Measurements from ENCODE around the gene PDZD7.

PDZD7 gene

GRCh38 chr10:101018118-101018599 is 12.8 kb downstream of the PDZD7 start:
- no peak for DNase-seq (ENCODE audit: low read depth)

DNA sequence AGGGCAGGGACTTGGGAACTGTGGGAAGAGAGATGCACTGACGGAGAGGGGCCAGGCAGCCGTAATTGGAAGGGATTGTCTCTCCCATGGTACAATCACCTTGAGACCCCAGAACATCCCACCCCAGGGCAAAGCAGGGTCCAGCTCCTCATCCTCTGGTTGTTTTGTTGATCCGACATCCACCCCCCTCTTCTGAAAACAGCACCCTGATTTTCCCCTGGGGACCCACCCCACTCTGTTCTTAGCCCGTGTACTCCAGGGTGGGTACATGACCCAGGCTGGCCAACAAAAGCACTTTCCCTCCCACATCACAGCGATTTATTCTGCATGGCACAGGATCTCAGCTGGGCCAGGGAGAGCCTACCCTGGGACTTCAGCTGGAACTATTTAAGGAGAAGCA is 14.1 kb downstream of the PDZD7 start:
- DNase-seq (ENCODE audit: low read depth): no peak

DNA sequence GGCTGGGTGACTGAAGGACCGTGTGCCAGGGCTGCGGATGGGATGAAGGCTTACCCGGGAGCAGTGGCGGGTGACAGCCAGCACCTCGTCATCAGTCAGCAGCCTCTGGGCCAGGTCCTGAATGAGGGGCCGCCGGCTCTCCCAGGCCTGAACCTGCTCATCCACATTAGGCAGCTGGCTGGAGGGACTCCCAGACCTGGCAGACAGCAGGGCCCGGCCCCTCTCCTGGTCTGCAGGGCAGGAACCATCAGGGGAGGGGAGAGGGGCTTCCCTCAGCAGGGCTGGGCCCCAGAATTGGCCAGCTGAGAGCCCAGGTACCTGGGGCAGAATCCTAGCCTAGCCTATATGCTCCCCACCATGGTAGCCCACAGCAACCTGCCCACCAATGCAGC is 15.4 kb downstream of the PDZD7 start:
- DNase-seq (ENCODE audit: low read depth): no peak

DNA sequence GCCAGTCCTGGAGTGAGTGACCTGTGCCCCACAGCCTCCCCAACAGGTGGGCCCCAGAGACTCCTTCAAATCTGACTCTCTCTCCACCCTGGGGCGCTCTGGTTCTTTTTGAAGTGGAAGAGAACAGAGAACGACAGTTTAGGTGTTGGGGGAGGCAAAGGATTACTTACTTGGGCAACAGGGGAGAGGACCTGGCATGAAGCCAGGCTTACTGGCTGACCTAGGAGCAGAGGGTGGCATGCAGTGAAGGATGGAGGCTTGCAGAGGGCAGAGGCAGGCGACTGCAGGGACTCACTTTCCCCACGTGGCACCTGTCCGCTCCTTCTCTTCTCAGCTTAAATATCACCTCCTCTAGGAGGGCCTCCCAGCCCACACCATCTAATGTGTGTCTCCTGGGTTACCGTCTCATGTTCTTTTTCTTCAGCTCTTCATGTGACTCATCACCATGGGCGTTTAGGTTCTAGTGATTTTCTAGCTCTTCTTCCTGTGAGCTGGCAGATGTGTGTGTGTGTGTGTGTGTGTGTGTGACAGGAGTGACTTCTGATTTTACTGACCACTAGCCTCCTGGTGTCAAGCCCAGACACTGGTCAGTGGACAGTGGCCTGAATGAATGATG is 15.9 kb downstream of the PDZD7 start:
- peak; percentile 84 for DNase-seq (ENCODE audit: low read depth)

DNA sequence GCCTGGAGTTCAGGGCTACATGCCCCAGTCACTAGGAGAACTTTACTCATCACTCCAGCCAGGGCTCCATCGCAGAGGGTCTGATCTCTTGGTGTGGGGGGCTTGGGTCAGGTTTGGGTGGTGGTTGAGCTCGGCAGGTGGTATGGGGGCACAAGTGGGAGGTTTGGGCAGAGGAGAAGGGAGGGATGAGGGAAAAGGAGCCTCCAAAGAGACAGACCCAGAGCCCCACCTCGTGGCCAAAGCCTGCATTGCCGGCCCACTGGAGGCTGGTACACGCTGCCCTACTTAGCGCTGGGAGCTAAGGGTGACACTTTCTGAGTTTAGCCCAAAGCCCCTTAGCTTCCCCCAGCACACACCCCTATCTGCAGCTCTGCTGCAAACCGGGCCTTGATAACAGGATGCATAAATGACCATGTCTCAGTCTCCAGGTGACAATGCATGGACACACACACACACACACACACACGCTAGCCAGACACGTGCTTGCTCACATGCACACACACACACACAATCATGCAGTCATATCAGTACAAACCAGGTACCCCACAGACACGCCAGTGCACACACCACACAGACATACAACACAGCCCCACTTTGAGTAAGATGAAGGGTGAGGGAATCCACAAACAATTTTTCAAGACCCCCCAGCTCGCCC is 16.6 kb downstream of the PDZD7 start:
- peak; percentile 56 for DNase-seq (ENCODE audit: low read depth)

- DNase-seq (ENCODE audit: low read depth): no peak
Observed at GRCh38 chr10:101013365-101013825, 17.5 kb downstream of the PDZD7 start.

GRCh38 chr10:101012525-101013364 is 18.2 kb downstream of the PDZD7 start:
- DNase-seq (ENCODE audit: low read depth): peak; percentile 84

GRCh38 chr10:101011517-101012423 is 19.2 kb downstream of the PDZD7 start:
- DNase-seq (ENCODE audit: low read depth): no peak

DNA sequence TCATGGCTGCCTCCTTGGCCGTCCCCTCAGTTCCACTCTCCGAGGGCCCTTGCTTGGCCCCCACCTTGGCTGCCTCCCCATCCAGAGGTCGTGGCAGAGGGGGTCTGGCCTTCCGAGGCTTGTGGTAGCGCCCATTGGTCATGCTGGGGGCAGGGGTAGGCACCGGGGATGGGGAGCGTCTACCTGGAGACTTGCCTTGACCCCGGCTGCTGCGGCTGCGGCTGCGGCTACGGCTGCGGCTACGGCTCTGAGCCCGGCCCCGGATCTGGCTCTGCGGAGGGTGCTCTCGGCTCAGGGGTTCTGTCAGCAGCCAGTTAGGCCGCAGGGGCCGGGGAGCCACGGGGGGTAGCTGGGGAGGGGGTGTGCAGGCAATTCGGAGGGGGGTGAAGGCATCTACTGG is 20.6 kb downstream of the PDZD7 start:
- DNase-seq (ENCODE audit: low read depth): no peak

DNA sequence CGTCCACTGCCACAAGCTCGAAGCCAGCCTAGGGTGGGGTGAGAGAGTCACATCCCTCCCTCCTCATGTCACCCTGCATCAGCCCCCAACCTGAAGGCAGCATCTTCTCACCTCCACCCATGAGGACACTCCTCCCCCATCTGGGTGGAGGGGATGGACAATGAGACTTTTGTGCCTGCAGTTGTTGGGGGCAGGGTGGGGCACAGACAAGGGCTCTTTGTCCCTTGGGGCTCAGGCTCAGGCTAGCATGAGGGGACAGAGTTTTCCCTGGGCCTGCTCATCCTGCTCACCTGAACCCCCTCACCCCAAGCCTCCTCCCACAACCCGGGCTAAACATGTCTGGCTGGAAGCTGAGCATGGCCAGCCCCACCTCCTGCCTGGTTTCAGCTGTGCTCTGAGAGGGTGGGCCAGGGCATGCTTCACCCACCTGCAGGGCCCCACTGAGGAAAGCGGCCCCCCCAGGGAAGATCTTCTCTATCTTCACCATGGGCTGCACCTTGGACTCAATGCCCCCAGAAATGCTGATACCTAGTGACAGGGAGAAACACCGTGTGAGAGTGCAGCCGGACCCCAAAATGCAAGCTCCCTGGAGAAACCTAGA is 22.0 kb downstream of the PDZD7 start:
- DNase-seq (ENCODE audit: low read depth): no peak

DNA sequence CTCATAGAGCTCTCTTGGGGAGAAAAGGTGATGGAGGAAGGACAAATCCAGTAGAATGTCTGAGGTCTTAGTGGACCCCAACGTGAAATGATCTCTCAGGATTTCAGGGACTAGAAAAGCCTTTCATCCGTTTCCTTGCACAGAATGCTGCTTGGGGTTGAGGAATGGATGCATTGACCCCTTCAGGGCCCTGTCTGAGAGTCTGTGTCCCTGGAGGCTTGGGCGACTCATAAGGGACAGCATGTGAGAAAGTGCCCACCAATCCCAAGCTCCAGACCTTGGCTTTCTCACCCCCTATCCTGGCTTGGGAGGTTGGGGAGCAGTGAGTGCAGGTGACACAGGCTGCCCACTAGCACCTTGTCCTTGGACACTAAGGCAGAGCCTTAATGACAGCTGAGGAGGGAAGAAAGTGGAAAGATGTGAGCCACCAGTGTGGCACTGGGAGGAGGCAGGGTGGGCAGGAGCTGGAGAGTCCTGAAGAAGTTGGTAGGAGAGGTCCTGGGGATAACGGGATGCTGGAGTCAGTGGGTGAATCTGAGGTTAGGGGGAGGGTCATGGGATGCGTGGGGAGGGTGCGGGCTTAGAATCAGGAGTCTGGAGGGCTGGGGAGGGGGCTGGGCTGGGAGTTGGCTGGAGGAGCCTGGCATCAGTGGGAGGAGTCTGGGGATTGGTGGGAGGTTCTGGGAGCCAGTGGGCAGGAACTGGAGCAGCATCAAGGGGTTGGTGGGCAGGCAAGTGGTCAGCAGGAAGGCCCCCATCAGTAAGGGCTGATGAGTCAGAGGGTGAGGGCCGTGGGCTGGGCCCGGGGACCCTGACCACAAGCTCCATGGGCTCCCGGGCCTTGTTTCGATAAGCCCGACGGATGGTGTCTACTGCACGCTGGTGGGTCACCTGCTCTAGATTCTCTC is 22.8 kb downstream of the PDZD7 start:
- DNase-seq (ENCODE audit: low read depth): no peak

DNA sequence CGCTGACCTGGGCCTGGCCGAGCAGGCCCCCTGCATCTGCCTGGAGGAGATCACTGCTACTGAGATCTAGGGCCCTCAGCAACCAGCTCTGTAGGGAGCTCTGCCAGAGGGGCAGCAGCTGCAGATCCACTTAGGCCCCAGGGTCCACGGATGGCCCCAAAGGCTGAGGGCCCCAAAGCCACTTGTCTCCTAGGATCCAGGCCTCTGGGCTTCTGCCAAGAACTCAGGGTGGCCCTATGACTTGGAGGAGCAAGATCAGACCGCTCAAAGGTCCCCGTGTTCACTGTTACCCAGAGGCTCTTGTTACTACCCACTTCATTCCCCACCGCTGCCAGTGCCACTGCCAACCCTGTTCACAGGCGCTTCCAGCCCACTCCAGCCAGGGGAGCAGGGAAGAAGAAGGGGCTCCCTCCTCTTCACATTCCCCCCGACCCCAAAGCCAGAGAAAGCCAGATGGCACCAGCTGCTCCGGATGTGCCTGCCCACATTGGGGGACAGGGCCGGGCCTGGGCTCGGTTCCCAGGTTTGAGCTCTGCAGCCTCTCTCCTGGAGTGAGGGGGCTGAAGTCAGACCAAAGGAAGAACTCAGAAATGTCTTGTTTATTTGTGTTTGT is 23.7 kb downstream of the PDZD7 start:
- no peak for DNase-seq (ENCODE audit: low read depth)

DNA sequence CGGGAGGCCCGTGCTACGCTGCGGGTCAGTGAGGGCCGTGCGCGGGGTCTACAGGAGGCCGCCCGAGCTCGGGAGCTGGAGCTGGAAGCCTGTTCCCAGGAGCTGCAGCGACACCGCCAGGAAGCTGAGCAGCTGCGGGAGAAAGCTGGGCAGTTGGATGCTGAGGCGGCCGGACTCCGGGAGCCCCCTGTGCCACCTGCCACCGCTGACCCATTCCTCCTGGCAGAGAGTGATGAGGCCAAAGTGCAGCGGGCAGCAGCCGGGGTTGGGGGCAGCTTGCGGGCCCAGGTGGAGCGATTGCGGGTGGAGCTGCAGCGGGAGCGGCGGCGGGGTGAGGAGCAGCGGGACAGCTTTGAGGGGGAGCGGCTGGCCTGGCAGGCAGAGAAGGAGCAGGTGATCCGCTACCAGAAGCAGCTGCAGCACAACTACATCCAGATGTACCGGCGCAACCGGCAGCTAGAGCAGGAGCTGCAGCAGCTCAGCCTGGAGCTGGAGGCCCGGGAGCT is 24.3 kb downstream of the PDZD7 start:
- no peak for DNase-seq (ENCODE audit: low read depth)

- DNase-seq (ENCODE audit: low read depth): no peak
Observed at GRCh38 chr10:101005869-101006567, 24.9 kb downstream of the PDZD7 start.

DNA sequence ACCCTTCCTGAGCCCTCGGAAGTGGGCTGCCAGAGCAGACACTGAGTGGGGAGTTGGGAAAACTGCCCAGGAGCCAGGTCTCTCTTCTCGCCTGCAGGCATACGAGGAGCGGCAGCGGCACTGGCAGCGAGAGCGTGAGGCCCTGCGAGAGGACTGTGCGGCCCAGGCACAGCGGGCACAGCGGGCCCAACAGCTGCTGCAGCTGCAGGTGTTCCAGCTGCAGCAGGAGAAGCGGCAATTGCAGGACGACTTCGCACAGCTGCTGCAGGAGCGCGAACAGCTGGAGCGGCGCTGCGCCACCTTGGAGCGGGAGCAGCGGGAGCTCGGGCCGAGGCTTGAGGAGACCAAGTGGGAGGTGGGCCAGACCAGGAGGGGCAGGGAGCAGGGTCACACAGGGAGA is 25.6 kb downstream of the PDZD7 start:
- no peak for DNase-seq (ENCODE audit: low read depth)

GRCh38 chr10:101003639-101004206 is 27.2 kb downstream of the PDZD7 start:
- DNase-seq (ENCODE audit: low read depth): no peak

DNA sequence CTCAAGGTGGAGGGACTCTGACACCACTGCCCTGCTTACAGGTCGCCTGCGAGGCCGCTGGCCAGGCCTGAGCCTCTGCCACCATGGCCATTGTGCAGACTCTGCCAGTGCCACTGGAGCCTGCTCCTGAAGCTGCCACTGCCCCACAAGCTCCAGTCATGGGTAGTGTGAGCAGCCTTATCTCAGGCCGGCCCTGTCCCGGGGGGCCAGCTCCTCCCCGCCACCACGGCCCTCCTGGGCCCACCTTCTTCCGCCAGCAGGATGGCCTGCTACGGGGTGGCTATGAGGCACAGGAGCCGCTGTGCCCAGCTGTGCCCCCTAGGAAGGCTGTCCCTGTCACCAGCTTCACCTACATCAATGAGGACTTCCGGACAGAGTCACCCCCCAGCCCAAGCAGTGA is 28.5 kb downstream of the PDZD7 start:
- no peak for DNase-seq (ENCODE audit: low read depth)

DNA sequence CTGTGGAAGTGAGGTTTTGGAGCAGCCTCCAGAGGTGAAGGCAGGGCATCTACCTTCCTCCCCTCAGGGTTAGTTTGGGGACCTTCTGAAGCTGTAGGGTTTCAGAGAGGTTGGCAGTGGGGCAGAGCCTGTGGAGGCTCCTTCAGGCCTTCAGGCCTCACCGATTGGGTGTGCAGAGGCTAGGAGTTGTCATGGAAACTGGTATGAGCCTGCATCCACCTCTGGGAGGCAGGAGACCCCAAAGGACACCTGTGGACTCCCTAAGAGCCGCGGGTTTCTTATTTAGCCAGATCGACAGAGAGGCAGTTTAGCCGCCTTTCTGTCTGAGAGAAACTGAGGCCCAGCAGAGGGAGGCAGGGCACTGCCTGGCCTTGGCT is 29.3 kb downstream of the PDZD7 start:
- no peak for DNase-seq (ENCODE audit: low read depth)
